H9 (cell line): Measurements from ENCODE around the gene ZBTB20. TPM values are rescaled to one million over a fixed set of nuclear protein-coding genes. Genes with fewer than 3 reads are reported as not detected.

Experiments used
- DNase-seq: peaks from one replicate; pipeline ENCODE4 v3.0.0-alpha.2; 2017
- H2AFZ ChIP-seq: one replicate; pipeline ENCODE4 v1.6.1; 2013; ENCODE audit warnings: mild to moderate bottlenecking, low read length, control low read depth, moderate library complexity
- H2AK5ac ChIP-seq: 2 replicates; pipeline ENCODE4 v1.6.1; 2013; ENCODE audit warnings: low read length, control low read depth, mixed read lengths; ENCODE audit not compliant: insufficient read length
- H2BK120ac ChIP-seq: one replicate; pipeline ENCODE4 v1.6.1; 2013; ENCODE audit warnings: low read depth, mild to moderate bottlenecking, low read length, control low read depth, inconsistent platforms; ENCODE audit not compliant: poor library complexity, severe bottlenecking
- H2BK12ac ChIP-seq: 2 replicates; pipeline ENCODE4 v1.6.1; 2013; ENCODE audit warnings: low read length, control low read depth, mixed read lengths, low read depth; ENCODE audit not compliant: insufficient read length
- H2BK15ac ChIP-seq: 2 replicates; pipeline ENCODE4 v1.6.1; 2013; ENCODE audit warnings: low read depth, low read length, control low read depth
- H2BK20ac ChIP-seq: one replicate; pipeline ENCODE4 v1.6.1; 2013; ENCODE audit warnings: low read depth, mild to moderate bottlenecking, low read length, control low read depth, inconsistent platforms; ENCODE audit not compliant: poor library complexity, severe bottlenecking
- H2BK5ac ChIP-seq: 2 replicates; pipeline ENCODE4 v1.6.1; 2013; ENCODE audit warnings: low read length, control low read depth, mixed read lengths; ENCODE audit not compliant: insufficient read length
- H3K14ac ChIP-seq: 2 replicates; pipeline ENCODE4 v1.6.1; 2013; ENCODE audit warnings: low read length, control low read depth; ENCODE audit not compliant: insufficient read depth
- H3K18ac ChIP-seq: 2 replicates; pipeline ENCODE4 v1.6.1; 2013; ENCODE audit warnings: low read depth, mild to moderate bottlenecking, mixed read lengths, low read length, control low read depth; ENCODE audit not compliant: insufficient read length
- H3K23ac ChIP-seq: 2 replicates; pipeline ENCODE4 v1.6.1; 2013; ENCODE audit warnings: low read length, control low read depth, mixed read lengths, low read depth; ENCODE audit not compliant: insufficient read length
- H3K23me2 ChIP-seq: 2 replicates; pipeline ENCODE4 v1.6.1; 2013; ENCODE audit warnings: low read depth, mild to moderate bottlenecking, mixed read lengths, low read length, control low read depth; ENCODE audit not compliant: insufficient read length, poor library complexity, severe bottlenecking
- H3K27ac ChIP-seq: 2 replicates; pipeline ENCODE4 v1.5.1; 2013; ENCODE audit warnings: low read length, control low read depth, mixed read lengths, low read depth; ENCODE audit not compliant: insufficient read length
- H3K27me3 ChIP-seq: 2 replicates; pipeline ENCODE4 v1.6.1; 2013; ENCODE audit warnings: low read length, control low read depth, inconsistent platforms; ENCODE audit not compliant: insufficient read depth
- H3K4ac ChIP-seq: 2 replicates; pipeline ENCODE4 v1.6.1; 2013; ENCODE audit warnings: low read depth, mild to moderate bottlenecking, control low read depth, inconsistent platforms, low read length, moderate library complexity
- H3K4me1 ChIP-seq: 2 replicates; pipeline ENCODE4 v1.6.1; 2013; ENCODE audit warnings: low read length, control low read depth, inconsistent platforms; ENCODE audit not compliant: insufficient read depth
- H3K4me2 ChIP-seq: 2 replicates; pipeline ENCODE4 v1.6.1; 2013; ENCODE audit warnings: low read length, control low read depth, mixed read lengths; ENCODE audit not compliant: insufficient read length, insufficient read depth
- H3K56ac ChIP-seq: 2 replicates; pipeline ENCODE4 v1.6.1; 2013; ENCODE audit warnings: low read depth, mild to moderate bottlenecking, mixed read lengths, low read length, control low read depth; ENCODE audit not compliant: insufficient read length
- H3K79me1 ChIP-seq: 2 replicates; pipeline ENCODE4 v1.6.1; 2013; ENCODE audit warnings: low read depth, mild to moderate bottlenecking, moderate library complexity, low read length, control low read depth, inconsistent platforms; ENCODE audit not compliant: insufficient read depth, poor library complexity, severe bottlenecking
- H3K79me2 ChIP-seq: 2 replicates; pipeline ENCODE4 v1.6.1; 2013; ENCODE audit warnings: low read length, control low read depth, inconsistent platforms; ENCODE audit not compliant: insufficient read depth
- H3K9ac ChIP-seq: 2 replicates; pipeline ENCODE4 v1.6.1; 2013; ENCODE audit warnings: low read length, control low read depth, mixed read lengths; ENCODE audit not compliant: insufficient read length; ENCODE audit errors: extremely low read depth
- H3K9me3 ChIP-seq: one replicate; pipeline ENCODE4 v1.6.1; 2013; ENCODE audit warnings: low read depth, low read length, inconsistent platforms; ENCODE audit not compliant: control insufficient read depth
- H3T11ph ChIP-seq: one replicate; pipeline ENCODE4 v1.6.1; 2013; ENCODE audit warnings: mild to moderate bottlenecking, low read length, control low read depth, inconsistent platforms
- H4K20me1 ChIP-seq: one replicate; pipeline ENCODE4 v1.6.1; 2013; ENCODE audit not compliant: control insufficient read depth, insufficient read length, insufficient read depth
- H4K5ac ChIP-seq: 2 replicates; pipeline ENCODE4 v1.6.1; 2013; ENCODE audit warnings: low read depth, mild to moderate bottlenecking, mixed read lengths, low read length, control low read depth; ENCODE audit not compliant: insufficient read length
- H4K8ac ChIP-seq: replicated peaks from 2 replicates; pipeline ENCODE4 v1.6.1; 2013; ENCODE audit warnings: low read length, control low read depth, mixed read lengths, low read depth; ENCODE audit not compliant: insufficient read length
- H4K91ac ChIP-seq: 2 replicates; pipeline ENCODE4 v1.6.1; 2013; ENCODE audit warnings: low read depth, mild to moderate bottlenecking, moderate library complexity, mixed read lengths, low read length, control low read depth; ENCODE audit not compliant: insufficient read length
- H3K27ac Mint-ChIP-seq, 3 experiments: 2 replicates in 2 of 3; 3 replicates in 1 of 3; pipeline ENCODE4 v1.8.0; 2020 to 2021; ENCODE audit warnings: mixed read lengths in 3 of 3, mild to moderate bottlenecking in 1 of 3, moderate library complexity in 1 of 3
- H3K27me3 Mint-ChIP-seq: 2 replicates; pipeline ENCODE4 v1.8.0; 2021; ENCODE audit warnings: low read depth, mild to moderate bottlenecking, moderate library complexity, mixed read lengths
- H3K36me3 Mint-ChIP-seq, 3 experiments: 2 replicates in 2 of 3; 3 replicates in 1 of 3; pipeline ENCODE4 v1.8.0; 2020 to 2021; ENCODE audit warnings: low read depth in 3 of 3, mixed read lengths in 3 of 3; ENCODE audit not compliant: insufficient read depth in 1 of 3
- H3K4me1 Mint-ChIP-seq, 2 experiments: 2 replicates each; pipeline ENCODE4 v1.8.0; 2020; ENCODE audit warnings: mixed read lengths in 2 of 2
- H3K4me3 Mint-ChIP-seq, 2 experiments: 2 replicates in 1 of 2; 3 replicates in 1 of 2; pipeline ENCODE4 v1.8.0; 2020 to 2021; ENCODE audit warnings: mild to moderate bottlenecking in 2 of 2, mixed read lengths in 2 of 2, moderate library complexity in 1 of 2
- H3K9me3 Mint-ChIP-seq, 2 experiments: 2 replicates in 1 of 2; 3 replicates in 1 of 2; pipeline ENCODE4 v1.8.0; 2020; ENCODE audit warnings: mild to moderate bottlenecking in 2 of 2, mixed read lengths in 2 of 2, moderate library complexity in 1 of 2
- WGBS: extraction: QIAGEN DNeasy Blood & Tissue Kit; methylation state at CpG from one replicate; pipeline ENCODE4 v1.1.7; 2013; ENCODE audit warnings: missing lambda C conversion rate, low lambda C conversion rate, mixed read lengths; ENCODE audit not compliant: insufficient read length; ENCODE audit errors: extremely low coverage; 5-methylcytosine and 5-hydroxymethylcytosine counted together
- total RNA-seq: library from RNA; stranded (reverse); gene quantifications from 2 replicates; pipeline ENCODE4 v1.2.1, GENCODE V29; 2021
- TF ChIP-seq, protein P1 (sequence below): fragments of 200-600 bp; sonication (generic); conservative IDR thresholded peaks from 3 replicates; pipeline ENCODE4 v1.8.0; 2021; ENCODE audit warnings: antibody characterized with exemption, mild to moderate bottlenecking

The ZBTB20 gene
- total RNA-seq, 1 experiment from 2014 or later: 0.70 TPM

DNA sequence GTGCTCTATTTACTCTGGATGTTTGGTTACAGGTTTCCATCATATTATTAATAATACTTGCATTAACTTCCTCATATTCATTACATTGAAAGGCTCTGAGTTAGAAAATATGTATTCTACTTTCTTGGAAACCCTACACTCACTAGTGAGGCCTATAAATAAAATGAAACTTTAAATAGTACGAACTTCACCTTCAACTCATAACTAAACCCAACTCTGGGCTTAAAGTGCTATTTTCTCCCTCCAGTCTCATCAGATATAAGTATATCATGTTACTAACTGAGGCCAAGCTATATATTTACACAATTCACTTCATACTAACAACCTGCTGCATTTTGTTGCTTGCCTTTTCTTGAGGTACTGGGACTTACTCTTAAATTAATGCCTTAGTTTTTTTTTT is 546.5 kb downstream of the ZBTB20 start:
- Histone ChIP-seq H3K23ac (no peak overlapping the region), H3K4me2 (no peak overlapping the region), H4K20me1 (no peaks in the 10 kb centered on the region), H2BK120ac (no peak overlapping the region), H2BK12ac (no peak overlapping the region), H3K56ac (no peak overlapping the region), H3K4ac (no peak overlapping the region), H3K4me1 (no peaks in the 10 kb centered on the region; the same call in 1 of the 2 replicates), H2BK15ac (no peak overlapping the region), H3K27me3 (no peaks in the 10 kb centered on the region), H3K79me1 (no peaks in the 10 kb centered on the region), H2BK5ac (no peak overlapping the region), H3T11ph (no peak overlapping the region), H3K9me3 (no peaks in the 10 kb centered on the region), H3K79me2 (no peaks in the 10 kb centered on the region), H3K27ac (no peak overlapping the region), H3K23me2 (no peaks in the 10 kb centered on the region), H2AFZ (no peak overlapping the region), H4K8ac (no peak overlapping the region), H3K9ac (no peak overlapping the region), H3K14ac (no peak overlapping the region), H4K5ac (no peak overlapping the region), H2BK20ac (no peak overlapping the region), H2AK5ac (no peak overlapping the region), H4K91ac (no peak overlapping the region), H3K18ac (no peak overlapping the region)
- no CpG with 5 or more reads among the region's 1 CpG for WGBS
- Mint-ChIP-seq H3K27ac (no peak overlapping the region), H3K9me3 (no peaks in the 10 kb centered on the region), H3K36me3 (no peaks in the 10 kb centered on the region), H3K4me3 (no peak overlapping the region), H3K4me1 (peaks cover 0 to 4% of the 10 kb centered on the region in 2 experiments; a peak in 2 of 4 replicates), H3K27me3 (no peaks in the 10 kb centered on the region)
- TF ChIP-seq, protein P1, sequence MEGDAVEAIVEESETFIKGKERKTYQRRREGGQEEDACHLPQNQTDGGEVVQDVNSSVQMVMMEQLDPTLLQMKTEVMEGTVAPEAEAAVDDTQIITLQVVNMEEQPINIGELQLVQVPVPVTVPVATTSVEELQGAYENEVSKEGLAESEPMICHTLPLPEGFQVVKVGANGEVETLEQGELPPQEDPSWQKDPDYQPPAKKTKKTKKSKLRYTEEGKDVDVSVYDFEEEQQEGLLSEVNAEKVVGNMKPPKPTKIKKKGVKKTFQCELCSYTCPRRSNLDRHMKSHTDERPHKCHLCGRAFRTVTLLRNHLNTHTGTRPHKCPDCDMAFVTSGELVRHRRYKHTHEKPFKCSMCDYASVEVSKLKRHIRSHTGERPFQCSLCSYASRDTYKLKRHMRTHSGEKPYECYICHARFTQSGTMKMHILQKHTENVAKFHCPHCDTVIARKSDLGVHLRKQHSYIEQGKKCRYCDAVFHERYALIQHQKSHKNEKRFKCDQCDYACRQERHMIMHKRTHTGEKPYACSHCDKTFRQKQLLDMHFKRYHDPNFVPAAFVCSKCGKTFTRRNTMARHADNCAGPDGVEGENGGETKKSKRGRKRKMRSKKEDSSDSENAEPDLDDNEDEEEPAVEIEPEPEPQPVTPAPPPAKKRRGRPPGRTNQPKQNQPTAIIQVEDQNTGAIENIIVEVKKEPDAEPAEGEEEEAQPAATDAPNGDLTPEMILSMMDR: no peak
- no peak for DNase-seq
